GM18520 (cell line): Measurements from ENCODE around the gene THBD.

Source experiments
- ATAC-seq: cut with Tn5 transposase; IDR thresholded peaks from one replicate; pipeline ENCODE4 v1.9.1; 2021; ENCODE audit not compliant: unreplicated experiment

The THBD gene

DNA sequence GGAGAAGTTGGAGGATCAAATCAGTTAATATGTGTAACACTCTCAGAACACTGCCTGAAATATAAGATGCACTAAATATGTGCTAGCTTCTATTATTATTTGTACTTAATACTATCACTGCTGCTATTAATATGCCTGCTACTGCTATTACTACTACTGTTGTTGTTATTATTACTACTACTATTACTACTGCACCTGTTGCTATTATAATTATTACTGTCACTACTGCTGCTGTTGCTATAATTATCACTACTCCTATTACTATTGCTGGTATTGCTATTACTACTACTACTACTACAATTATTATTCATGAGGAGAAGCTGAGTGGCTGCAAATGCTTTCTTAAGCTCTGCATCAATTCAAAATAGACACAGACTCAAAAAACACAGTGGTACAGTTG, 31.0 kb downstream of the THBD start:
- no peak for ATAC-seq

DNA sequence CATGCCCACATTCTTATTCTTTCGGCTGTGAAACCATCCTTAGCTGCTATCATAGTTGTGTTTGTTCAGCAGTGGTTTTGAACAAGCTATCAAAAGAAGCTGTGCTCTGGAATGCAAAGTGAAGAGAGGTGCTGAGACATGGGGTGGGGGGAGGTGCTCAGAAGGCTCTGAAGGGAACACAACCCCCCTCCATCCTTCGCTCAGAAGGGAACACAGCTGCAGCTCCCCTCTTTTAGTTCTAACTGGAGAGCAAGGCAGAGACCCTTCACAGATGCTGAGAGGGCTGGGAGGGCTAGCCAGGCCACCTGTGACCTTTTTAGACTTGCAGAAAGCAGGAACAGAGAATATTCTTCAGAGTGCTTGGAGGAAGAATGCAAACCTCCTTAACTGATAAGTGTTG, 32.0 kb downstream of the THBD start:
- ATAC-seq = no peak

DNA sequence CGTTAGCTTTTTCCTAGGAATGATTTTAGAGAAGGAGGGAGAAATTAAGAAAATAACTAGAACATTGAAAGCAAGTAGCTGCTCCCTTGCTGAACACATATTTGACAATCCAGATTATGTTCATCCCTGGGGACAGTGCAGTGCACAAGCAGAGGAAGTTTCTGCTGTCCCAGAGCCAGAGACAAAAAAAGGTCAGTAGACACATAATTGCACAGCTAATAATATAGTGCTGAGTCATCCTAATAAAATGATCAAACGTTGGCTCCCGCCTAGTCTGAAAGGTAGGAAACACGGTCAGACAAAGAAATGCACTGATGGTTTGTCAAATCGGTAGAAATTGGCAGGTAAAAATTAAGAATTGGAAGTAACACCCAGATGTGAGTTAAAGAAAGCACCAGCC, 36.0 kb downstream of the THBD start:
- no peak for ATAC-seq

DNA sequence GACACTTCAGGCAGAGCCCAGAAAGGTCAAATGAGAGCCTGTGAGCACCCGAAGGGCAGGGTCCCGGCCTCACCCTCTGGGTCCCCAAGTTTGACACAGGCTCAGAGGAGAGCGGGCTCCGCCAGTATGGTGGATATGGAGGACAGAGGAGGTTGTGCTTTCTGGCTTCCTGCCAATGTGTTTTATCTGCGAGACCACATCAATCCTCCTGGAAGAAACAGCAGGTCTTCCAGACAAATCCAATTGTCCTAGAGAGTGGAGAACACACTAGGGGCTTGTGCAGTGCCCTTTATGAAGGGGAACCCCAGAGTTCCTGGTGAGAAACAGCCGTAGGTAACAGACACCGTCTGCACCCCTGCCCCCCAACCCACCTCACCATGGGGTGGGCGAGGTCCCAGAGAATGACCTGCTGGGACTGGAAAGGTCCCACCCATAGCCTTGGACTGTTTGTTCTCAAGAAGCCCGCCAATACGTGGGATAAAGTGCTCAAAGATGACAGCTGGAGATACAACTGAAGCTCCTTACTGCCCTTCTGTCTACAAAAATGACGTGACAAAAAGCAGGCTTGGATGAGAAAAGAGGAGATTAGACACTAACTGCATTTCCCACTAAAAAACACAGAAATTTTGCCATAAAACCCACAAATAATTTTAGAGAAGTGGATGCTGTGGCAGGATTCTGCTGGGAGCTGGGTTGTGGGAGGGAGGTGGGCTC, 38.3 kb downstream of the THBD start:
- ATAC-seq = no peak

DNA sequence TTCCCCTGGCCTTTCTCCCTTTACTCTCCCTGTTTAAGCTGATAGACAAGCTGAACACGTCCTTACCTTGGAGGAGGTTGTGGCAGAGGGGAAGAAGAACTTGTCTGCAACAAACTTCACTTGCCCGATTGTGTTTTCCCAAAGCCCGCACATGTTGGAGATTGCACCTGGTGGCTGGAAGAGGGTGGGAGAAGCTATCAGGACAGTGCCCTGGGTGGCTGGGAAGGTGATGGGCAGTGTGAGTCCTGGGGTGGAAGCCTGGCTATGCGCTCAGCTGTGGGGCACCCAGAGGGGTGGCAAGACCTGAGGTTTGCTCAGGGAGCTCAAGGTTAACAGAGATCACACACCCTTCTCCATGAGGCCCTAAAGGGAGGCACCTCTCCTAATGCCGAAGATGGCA, 39.4 kb downstream of the THBD start:
- ATAC-seq = no peak

DNA sequence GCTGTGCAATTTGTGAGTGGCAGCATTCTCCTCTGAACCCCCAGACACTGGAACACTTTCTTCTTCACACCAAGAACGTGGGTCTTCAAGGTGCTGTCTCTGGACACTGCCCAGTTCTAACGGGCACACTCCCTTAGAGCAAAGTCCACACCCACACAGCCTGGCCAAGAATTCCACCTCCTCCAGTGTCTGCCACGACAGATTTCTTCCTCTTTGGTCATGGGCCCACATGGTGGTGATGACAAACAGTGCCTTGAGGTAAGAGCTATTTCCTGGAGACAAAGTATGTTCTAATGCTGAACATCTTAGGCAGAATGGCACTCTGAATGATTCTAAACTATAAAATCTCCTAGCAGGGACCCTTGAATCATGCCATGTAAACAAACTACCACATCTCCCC, 39.8 kb downstream of the THBD start:
- ATAC-seq = no peak

DNA sequence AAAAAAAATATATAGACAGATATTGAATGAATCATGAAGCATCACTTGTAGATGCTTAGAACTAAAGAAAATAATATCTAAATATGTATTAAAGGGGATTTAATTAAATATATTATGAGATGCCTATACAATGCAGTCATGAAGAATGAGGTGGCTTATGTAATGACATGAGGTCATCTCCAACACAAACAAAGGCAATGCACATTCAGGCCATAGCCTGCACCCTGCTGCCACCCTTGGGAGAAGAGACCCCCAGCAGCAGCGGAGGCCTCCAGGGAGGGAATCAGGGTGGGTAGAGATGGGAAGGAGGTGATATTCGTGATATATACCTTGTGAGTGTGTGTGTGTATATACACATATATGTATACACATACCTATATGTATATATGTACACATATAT, 40.8 kb downstream of the THBD start:
- no peak for ATAC-seq

DNA sequence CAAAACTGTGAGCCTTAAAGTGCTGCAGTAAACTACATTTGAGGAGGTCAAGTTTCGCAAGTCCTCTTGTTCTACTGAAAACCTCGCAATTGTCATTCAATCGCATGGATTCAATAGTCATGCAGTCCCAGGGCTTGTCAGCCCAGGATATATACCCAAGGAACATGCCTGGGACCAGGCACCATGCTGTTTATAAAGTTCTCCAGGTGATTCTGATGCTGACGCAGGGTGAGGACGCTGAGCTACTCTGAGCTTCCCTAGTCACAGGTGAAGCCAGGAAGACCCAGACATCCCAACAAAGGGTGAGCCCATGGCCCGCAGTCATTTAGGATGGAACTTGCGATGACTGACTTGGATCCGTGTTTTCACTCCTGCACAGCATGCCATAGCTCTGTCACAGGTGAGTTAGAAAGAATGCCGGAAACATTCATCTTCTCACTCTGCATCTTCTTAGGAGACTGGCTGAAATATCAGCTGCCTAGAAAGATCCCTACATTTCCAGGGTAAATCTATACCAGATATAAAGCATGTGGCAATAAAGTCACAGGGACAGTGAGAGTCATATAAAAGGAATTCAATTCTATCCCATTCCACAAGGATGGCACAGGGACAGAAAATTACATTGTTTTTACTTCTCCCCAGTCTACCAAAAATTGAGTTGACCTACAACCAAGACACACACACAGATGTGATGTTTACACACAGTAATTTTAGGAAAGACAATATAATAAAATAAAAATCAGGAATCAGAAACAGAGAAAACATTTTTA, 41.4 kb downstream of the THBD start:
- no peak for ATAC-seq

DNA sequence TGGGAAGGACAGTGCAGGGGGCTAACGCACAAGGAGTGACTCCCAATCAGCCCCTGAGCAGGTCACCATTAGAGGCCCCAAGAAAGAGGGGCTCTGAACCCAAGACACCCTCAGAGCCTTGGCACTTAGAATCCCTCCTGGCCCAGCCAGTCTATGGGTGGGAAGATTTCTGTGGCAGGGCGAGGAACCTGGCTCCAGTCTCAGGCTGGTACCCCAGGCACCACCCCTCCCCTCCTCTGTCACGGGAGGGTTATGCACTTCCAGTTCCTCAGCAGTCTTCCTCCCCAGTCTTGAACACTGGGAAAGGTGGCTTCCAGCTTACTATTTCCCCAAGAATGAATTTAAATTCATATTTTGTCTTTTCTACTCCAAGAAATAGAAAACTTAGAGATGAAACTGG, 42.0 kb downstream of the THBD start:
- ATAC-seq = no peak

DNA sequence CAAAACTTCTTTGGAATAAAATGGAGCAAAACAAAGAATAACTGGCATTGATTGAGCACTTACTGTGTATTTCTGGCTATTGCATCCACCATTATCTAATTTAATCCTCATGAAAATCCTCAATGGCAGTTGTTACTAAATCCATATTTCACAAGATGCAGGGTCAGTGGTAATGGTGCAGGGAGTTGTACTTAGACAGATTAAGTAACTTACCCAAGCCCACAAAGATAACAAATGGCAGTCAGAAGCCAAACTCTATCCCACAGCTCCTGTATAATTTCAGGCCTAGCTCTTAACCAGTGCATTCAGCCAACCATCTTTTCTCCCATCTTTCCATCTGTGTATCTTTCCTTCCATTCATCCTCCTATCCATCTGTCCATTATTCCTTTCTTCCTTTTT, 43.7 kb downstream of the THBD start:
- no peak for ATAC-seq

DNA sequence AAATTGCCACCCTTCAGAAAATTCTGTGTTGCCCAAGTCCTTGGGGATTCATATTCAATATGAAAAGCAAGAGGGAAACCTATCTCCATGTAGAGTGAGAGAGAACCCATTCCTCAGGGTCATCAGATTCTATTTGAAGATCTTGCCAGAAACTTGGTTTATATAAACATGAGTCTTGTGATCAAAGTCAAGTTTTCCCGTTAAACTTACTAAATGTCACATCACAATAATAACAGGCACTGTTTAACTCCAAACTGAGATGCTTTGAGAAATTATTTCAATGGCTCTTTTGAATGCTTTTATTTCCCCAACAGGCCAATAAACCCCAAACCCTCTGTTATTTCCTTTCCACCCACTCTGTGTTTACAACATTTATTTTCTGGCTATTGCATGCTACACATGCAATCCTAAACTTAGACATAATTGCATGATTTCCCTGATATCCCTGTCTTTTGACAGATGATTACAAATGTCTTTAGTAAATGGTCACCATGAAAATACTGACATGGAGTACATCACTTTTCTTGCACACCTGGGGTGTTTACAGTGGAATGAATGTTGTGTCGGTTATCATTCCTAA, 45.5 kb downstream of the THBD start:
- no peak for ATAC-seq

DNA sequence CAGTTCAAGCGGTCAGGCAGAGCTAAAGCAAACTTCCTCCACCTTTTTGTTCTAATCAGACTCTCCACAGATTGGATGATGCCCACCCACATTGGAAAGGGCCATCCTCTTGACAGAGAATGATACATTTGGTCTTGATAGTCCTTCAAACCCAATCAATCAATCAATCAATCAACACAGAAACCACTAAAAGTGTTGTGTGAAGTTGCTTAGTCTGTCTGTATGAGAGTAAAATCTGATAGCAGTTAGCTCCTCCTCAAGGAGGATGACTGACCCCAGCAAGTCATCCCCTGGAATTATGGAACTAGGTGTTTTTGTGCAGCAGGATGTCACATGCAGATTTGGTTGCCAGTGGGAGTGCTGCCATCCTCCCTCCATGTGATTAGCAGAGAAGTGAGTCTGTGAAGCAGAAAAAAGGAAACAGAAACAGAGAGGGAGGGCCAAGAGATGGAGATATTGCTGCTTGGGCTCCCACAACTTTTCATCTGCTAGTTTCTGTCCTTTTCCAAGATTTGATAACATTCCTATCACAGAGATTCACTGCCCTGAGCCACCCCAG, 46.3 kb downstream of the THBD start:
- ATAC-seq = no peak

DNA sequence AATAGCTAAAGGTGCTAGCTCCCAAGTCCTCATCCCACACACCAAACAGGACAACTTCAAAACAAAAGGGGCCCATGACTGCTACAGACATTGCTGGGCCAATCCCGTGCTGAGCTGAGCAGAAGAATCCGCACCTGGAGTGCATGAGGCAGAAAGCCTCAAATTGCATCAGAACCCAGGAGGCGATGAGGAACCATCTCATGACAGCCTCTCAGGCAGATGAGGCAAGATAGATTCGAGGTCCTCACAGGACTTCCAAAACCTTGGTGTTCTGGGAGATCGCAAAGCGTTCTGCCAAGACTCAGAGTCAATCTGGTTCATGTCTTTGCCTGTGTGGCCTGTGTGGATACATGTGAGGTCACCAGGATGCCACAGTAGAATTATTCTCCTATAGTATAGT, 47.2 kb downstream of the THBD start:
- no peak for ATAC-seq

DNA sequence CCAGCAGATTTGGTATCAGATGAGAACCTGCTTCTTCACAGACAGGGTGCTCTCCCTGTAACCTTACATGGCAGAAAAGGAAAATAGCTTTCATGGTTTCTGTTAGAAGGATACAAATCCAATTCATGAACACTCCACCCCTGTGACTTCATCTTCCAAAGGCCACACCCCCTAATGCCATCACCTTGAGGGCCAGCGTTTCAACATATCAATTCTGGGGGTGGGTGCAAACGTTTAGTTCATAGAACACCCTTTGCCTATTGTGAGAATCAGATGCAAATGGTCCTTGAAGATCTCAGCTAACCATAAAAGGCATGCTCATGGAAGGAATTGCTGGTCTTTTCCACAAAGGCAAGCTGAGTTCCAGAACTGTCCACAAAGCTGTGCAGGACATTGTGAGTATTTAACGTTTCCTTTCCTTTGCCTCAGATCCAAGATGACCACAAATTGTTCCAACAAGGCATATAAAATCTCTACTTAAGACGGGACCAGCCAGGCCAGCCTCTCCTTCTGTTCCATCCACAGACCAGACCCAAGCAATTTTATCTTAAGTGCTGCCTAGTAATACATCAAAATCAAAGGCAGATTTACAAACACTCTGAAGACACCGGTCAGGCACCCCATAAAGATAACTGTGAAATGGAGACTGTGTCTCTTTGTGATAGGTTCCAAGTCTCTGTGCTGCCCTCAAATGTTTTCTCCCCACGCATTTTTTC, 49.1 kb downstream of the THBD start:
- ATAC-seq = no peak

DNA sequence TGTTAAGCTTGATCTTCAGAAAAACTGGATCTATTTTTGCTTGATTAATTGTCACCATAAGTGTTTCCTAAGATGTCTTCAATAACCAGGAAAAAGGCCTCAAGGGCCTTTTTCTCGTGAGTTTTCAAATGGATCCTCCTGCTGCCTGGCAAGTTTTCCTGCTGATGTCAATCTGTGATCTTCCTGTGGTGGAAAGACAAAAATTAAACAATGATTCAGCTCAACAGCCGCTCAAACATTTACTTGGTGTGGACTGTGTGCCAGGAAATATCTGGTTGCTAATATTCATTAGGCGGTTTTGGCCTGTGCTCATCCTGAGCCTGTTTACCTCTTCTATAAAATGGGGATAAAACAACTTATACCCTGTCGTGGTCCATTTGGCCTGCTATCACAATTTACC, 49.7 kb downstream of the THBD start:
- no peak for ATAC-seq

DNA sequence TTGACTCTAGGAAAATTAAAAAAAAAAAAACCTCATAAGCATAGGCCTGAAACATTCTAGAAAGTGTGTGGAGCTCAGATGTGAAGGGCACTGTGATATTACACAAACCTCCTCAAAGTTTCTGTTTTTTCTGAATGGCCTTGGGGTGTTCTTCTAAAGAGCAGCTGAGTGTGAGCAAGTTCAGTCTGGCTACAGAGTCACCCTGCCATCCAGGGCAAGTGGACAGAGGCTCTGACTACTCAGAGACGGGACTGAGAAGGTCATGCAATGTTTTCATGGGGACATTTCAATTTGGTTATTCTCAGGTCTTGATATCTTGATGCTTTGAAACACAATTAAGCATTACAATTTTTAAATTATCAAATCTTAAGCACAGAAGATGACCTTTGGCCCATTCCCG, 51.0 kb downstream of the THBD start:
- ATAC-seq = no peak

DNA sequence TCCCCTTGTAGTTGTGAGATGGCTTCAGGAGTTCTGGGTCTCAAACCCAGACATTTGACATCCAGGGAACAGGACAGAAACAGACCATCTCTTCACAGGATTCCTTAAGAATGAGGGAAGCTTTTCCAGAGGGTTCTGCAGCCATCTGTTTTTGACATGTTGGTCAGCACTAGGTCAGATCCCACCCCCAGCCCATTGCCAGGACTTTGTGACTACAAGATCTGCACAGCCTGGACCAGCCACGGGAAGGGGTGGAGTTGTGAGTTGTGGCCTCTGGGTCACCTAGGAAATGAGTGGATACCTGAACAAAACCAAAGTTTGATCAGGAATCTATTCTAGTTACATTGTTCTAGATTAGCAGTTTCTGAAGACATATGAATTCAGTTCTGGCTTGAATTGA, 53.5 kb downstream of the THBD start:
- ATAC-seq = no peak
